Left ventricle myocardium inferior (tissue), 1 donor: Measurements from ENCODE around the gene KIF22. TPM values are rescaled to one million over a fixed set of nuclear protein-coding genes. Genes with fewer than 3 reads are reported as not detected.
"Not testable (repeated sequence)": the region's sequence is repeated elsewhere in the genome, so short reads cannot be mapped to it uniquely, and the experiment has no call there.

ENCODE experiments used
- DNase-seq: peaks from one replicate; pipeline ENCODE4 v3.0.0-alpha.2; 2020
- H3K27ac ChIP-seq: fragments of 200-600 bp; replicated peaks from 2 replicates; pipeline ENCODE4 v1.8.0; 2021
- H3K27me3 ChIP-seq: fragments of 200-600 bp; 2 replicates; pipeline ENCODE4 v1.8.0; 2021; ENCODE audit warnings: low read depth
- H3K36me3 ChIP-seq: fragments of 200-600 bp; 2 replicates; pipeline ENCODE4 v1.8.0; 2021
- H3K4me1 ChIP-seq: fragments of 200-600 bp; 2 replicates; pipeline ENCODE4 v1.8.0; 2021
- H3K4me3 ChIP-seq: fragments of 200-600 bp; 2 replicates; pipeline ENCODE4 v1.8.0; 2021; ENCODE audit warnings: mild to moderate bottlenecking, moderate library complexity
- H3K9me3 ChIP-seq: fragments of 200-600 bp; replicated peaks from 2 replicates; pipeline ENCODE4 v1.8.0; 2021
- intact Hi-C: fragments of 100-400 bp; cut with micrococcal nuclease; formaldehyde crosslinking; loops from one replicate; pipeline ENCODE4 v1.11.0; 2022
- total RNA-seq: library from RNA; stranded (reverse); fragmentation: NEBNext Ultra II Directional; extraction: Animal tissue kit (Norgen Biotek cat#: 25700); gene quantifications from one replicate; pipeline ENCODE4 v1.2.1, GENCODE V29; 2021
- TF ChIP-seq, protein P1 (sequence below): fragments of 200-600 bp; IDR thresholded peaks from 2 replicates; pipeline ENCODE4 v1.8.0; 2021; ENCODE audit warnings: antibody characterized with exemption, mild to moderate bottlenecking, borderline replicate concordance
- donor health status: DM: no; HTN: yes; CAD: no; lungs with severe emphysema.

Gene KIF22
- total RNA-seq, 1 donor from 2014 or later, result 46.9 TPM

DNA sequence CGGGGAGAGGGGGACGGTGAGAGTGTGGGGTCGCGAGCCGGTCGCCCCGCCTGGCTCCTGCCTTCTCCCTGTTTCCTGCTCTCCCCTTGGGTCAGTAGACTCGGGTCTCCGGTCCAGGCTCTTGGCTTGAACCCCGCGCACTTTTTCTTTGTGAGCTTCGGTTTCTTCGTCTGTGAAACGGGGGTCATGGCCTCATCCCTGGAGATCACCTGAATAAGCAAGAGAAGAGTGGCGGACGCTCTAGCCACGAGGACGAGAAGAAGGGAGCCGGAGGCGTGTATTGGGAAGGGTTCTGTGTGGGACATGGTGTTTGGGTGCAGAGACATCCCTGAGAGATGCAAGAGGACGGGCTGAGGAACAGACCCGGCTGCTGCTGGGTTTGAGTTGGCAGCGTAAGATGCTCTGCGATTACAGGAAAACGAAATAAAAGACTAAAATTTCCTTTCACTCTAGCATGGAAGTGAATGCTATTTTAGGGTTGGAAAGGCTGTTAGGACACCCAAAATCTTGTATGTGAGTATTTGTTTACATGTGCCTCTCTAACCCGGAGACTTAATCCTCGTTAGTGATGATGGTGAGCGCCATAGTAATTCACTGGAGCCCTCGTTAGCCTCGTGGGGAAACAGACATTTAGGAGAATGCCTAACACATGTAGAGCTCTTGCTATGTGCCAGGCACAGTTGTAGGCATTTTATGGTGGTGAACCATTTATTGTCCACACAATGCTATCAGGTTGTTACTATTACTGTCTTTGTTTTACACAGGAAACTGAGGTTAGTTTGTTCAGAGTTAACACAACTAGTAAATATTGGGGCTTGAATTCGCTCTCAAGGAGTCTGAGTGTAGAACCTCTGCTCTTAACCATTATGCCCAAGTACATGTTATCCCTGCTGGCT is 646 bp downstream of the KIF22 start:
- Histone ChIP-seq H3K36me3 (no peaks in the 10 kb centered on the region), H3K9me3 (no peaks in the 10 kb centered on the region), H3K27me3 (no peaks in the 10 kb centered on the region), H3K4me3 (peak overlapping the region; percentile 93), H3K4me1 (peaks cover 22% of the 10 kb centered on the region), H3K27ac (peak overlapping the region; percentile 94)
- TF ChIP-seq, protein P1, sequence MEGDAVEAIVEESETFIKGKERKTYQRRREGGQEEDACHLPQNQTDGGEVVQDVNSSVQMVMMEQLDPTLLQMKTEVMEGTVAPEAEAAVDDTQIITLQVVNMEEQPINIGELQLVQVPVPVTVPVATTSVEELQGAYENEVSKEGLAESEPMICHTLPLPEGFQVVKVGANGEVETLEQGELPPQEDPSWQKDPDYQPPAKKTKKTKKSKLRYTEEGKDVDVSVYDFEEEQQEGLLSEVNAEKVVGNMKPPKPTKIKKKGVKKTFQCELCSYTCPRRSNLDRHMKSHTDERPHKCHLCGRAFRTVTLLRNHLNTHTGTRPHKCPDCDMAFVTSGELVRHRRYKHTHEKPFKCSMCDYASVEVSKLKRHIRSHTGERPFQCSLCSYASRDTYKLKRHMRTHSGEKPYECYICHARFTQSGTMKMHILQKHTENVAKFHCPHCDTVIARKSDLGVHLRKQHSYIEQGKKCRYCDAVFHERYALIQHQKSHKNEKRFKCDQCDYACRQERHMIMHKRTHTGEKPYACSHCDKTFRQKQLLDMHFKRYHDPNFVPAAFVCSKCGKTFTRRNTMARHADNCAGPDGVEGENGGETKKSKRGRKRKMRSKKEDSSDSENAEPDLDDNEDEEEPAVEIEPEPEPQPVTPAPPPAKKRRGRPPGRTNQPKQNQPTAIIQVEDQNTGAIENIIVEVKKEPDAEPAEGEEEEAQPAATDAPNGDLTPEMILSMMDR, result no peak
- intact Hi-C loops, result no loop called here
- no peak for DNase-seq

DNA sequence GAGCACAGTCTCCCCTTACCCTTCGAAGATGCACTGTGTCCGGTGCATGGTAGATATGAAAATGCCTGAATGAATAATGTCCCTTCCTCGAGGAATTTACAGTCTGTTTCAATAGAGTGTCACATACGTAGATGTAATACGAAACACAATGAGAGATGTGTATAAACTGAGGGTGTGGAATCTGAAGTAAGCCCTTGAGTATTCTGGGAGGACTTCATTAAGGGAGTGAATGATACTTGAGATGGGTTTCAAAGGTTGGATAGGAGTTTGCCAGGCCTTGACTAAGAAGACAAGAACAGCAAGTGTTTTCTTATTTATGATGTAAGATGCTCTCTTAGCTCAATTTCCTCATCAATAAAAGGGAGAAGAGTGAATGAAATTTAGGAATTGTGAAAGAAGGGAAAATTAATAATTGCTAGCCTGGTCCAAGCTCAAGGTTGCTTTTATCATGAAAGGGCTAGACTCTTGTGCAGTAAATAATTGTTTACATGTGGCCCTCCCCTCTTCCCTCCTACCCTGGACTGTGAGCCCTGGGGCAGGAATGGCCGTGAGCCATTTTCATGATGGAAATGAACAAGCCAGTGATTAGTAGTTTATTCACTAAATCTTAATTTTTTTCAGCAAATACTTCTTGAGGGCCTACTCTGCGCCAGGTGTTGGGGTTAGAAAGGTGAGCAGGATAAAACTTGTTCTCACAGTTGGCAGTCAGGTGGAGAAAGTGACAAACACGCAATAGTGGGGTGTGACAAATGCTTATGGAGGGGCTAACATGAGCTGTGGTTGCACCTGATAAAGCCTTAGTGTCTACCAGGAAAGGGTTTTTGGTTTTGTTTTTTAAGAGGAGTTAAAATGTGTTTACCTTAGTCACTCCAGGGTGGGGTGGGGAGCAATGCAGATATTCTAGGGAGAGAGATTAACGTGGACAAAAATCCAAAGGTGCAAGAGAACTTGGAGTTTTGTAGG is 1.6 kb downstream of the KIF22 start:
- TF ChIP-seq, protein P1, result no peak
- Histone ChIP-seq H3K9me3 (no peaks in the 10 kb centered on the region), H3K27me3 (no peaks in the 10 kb centered on the region), H3K4me1 (peaks cover 22% of the 10 kb centered on the region), H3K27ac (no peak overlapping the region), H3K36me3 (peaks cover 7% of the 10 kb centered on the region), H3K4me3 (peak overlapping the region; percentile 93)
- intact Hi-C loops, result no loop called here
- no peak for DNase-seq

DNA sequence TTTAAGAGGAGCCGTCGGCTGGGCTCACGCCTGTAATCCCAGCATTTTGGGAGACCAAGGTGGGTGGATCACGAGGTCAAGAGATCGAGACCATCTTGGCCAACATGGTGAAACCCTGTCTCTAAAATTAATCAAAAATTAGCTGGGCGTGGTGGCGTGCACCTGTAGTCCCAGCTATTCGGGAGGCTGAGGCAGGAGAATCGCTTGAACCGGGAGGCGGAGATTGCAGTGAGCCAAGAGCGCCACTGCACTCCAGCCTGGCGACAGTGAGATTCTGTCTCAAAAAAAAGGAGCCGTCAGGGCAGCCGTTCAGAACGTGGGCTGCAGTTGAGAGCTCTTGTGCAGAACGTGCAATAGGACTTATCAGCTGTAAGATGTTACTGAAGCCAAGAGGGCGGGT is 2.6 kb downstream of the KIF22 start:
- DNase-seq, intact Hi-C loops: not testable (repeated sequence)

DNA sequence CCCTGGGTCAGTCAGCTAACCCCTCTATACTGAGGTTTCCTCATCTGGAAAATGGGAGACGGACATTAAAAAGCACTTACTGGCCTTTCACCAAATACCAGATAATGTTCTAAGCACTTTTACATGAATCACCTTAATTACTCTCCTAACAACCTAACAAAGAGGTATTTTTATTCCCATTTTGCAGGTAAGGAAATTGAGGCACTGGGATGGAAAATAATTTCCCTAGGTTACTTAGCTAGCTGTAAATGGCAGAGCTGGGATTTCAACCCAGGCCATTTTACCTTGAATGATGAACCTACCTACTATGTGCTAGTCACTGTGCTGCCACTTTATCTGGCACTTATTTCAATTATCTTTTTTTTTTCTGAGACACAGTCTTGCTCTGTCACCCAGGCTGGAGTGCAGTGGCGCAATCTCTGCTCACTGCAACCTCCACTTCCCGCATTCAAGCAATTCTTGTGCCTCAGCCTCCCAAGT is 3.7 kb downstream of the KIF22 start:
- TF ChIP-seq, protein P1, result no peak
- no peaks in the 10 kb centered on the region for H3K27me3 ChIP-seq
- DNase-seq, result no peak
- H3K36me3 ChIP-seq, result peaks cover 26% of the 10 kb centered on the region
- intact Hi-C loops, result no loop called here
- H3K27ac ChIP-seq, result no peak overlapping the region
- H3K4me3 ChIP-seq, result no peak overlapping the region
- peaks cover 22% of the 10 kb centered on the region for H3K4me1 ChIP-seq
- H3K9me3 ChIP-seq, result no peaks in the 10 kb centered on the region

More for the DNA sequence above, 2.6 kb downstream of the KIF22 start:
- Histone ChIP-seq H3K36me3 (peaks cover 16% of the 10 kb centered on the region), H3K4me1 (peaks cover 22% of the 10 kb centered on the region)
- not testable (repeated sequence) for H3K9me3 ChIP-seq, H3K27me3 ChIP-seq, H3K4me3 ChIP-seq, H3K27ac ChIP-seq

DNA sequence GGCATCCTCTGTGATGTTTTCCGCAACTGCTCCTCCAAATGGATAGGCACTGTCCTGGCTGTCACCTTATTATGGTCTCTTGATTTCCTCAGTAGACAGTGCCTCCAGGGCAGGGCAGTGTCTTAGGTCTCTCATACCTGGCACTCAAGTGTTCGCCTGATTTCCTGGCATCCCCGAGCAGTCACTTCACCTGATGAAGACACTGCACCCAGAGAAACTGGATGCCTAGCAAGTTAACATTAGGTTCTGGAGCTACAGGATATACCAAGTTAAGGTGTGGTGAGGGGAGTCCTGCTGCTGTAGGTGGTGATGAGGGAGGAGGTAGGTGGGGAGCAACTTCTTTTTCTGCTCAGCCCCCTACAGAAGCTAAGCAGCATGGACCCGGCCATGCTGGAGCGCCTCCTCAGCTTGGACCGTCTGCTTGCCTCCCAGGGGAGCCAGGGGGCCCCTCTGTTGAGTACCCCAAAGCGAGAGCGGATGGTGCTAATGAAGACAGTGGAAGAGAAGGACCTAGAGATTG is 11.9 kb downstream of the KIF22 start:
- no peak for DNase-seq
- intact Hi-C loops, result no loop called here
- no peak overlapping the region for H3K27ac ChIP-seq

More for the DNA sequence above, 11.9 kb downstream of the KIF22 start:
- Histone ChIP-seq H3K27me3 (no peaks in the 10 kb centered on the region), H3K4me1 (peaks cover 20% of the 10 kb centered on the region), H3K4me3 (no peak overlapping the region), H3K36me3 (peaks cover 34% of the 10 kb centered on the region), H3K9me3 (no peaks in the 10 kb centered on the region)
- TF ChIP-seq, protein P1, result no peak
